MCF 10A (cell line): ENCODE data around the gene PHLPP1. TPM values are rescaled to one million over a fixed set of nuclear protein-coding genes. Genes with fewer than 3 reads are reported as not detected.

ENCODE experiments used
- BruUV-seq: library from RNA; stranded (reverse); fragments of 400-500 nt; replicated peaks from 2 replicates; lab custom pipeline; 2021; lab: Mats Ljungman, UMichigan
- CTCF ChIA-PET: fragments of 300-600 bp; sonication (Branson Sonifier 250); formaldehyde crosslinking; extraction: SDS; loops from one replicate; lab custom pipeline; 2021; ENCODE audit warnings: antibody characterized with exemption, inconsistent platforms; lab: Yijun Ruan, JAX
- POLR2A ChIA-PET: fragments of 300-600, 350-650 bp; sonication (Branson Sonifier 250); formaldehyde crosslinking; extraction: SDS; loops from one replicate; lab custom pipeline; 2020; ENCODE audit warnings: antibody characterized with exemption, inconsistent platforms; lab: Yijun Ruan, JAX
- DNase-seq: peaks from one replicate; pipeline ENCODE4 v3.0.0-alpha.2; 2018; ENCODE audit not compliant: unreplicated experiment
- H3K27ac Mint-ChIP-seq: one replicate; pipeline ENCODE4 v1.8.0; 2022; ENCODE audit warnings: mild to moderate bottlenecking, low read depth, mixed read lengths; ENCODE audit not compliant: unreplicated experiment
- H3K27me3 Mint-ChIP-seq: one replicate; pipeline ENCODE4 v1.8.0; 2022; ENCODE audit warnings: mixed read lengths; ENCODE audit not compliant: insufficient read depth, unreplicated experiment
- H3K36me3 Mint-ChIP-seq: one replicate; pipeline ENCODE4 v1.8.0; 2022; ENCODE audit warnings: mild to moderate bottlenecking, moderate library complexity, mixed read lengths; ENCODE audit not compliant: insufficient read depth, unreplicated experiment
- H3K4me1 Mint-ChIP-seq: one replicate; pipeline ENCODE4 v1.8.0; 2022; ENCODE audit warnings: mixed read lengths; ENCODE audit not compliant: insufficient read depth, unreplicated experiment
- H3K4me3 Mint-ChIP-seq: one replicate; pipeline ENCODE4 v1.8.0; 2022; ENCODE audit warnings: mild to moderate bottlenecking, moderate library complexity, mixed read lengths; ENCODE audit not compliant: unreplicated experiment
- H3K9me3 Mint-ChIP-seq: one replicate; pipeline ENCODE4 v1.8.0; 2022; ENCODE audit warnings: mixed read lengths; ENCODE audit not compliant: unreplicated experiment
- CTCF ChIP-seq: fragments of 200-600 bp; IDR thresholded peaks from one replicate; pipeline ENCODE4 v1.8.0; 2022; ENCODE audit warnings: antibody characterized with exemption, mild to moderate bottlenecking; ENCODE audit not compliant: unreplicated experiment
- intact Hi-C: fragments of 100-400 bp; cut with micrococcal nuclease; formaldehyde crosslinking; loops from 2 replicates; pipeline ENCODE4 v1.14.1; 2022
- total RNA-seq: library from RNA; stranded (reverse); gene quantifications from 2 replicates; pipeline ENCODE4 v1.2.3, GENCODE V29; 2022

The PHLPP1 gene
- total RNA-seq, 1 experiment from 2014 or later, result 13.1 TPM

GRCh38 chr18:62717925-62718800 lies 2.8 kb downstream of the PHLPP1 start:
- TSS peak; percentile 23 for BruUV-seq

DNA sequence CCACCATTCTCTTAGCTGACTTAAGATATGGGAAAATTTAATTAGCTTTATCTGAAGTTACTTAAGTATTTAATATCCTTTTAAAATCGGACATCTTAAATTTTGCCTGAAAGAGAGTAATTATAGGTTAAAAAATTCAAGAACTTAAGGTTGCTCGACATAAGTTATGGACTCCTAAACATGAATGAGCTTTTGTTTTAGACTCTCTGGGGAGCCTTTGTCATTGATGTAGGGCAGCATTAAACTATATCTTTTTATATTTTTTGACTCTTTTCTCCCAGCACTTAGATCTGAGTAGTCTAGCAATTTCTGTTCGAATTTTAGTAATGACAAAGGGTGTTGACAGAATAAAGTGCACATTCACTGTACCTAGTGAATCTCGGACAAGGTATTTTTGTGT lies 4.7 kb downstream of the PHLPP1 start:
- TF ChIP-seq CTCF, result no peak
- Mint-ChIP-seq H3K4me3 (no peak overlapping the region), H3K9me3 (no peaks in the 10 kb centered on the region), H3K4me1 (peaks cover 35% of the 10 kb centered on the region), H3K36me3 (no peaks in the 10 kb centered on the region), H3K27me3 (no peaks in the 10 kb centered on the region), H3K27ac (no peak overlapping the region)
- POLR2A ChIA-PET, result interaction anchor here (0.7 to 10.0 kb wide), 20 partner anchors 8 to 533 kb away, joined by 3 to 316 read pairs (median 4); partner anchors contain the start of genes PIGN and RELCH
- DNase-seq, result no peak
- intact Hi-C loops, result no loop called here
- BruUV-seq, result no TSS peak
- CTCF ChIA-PET, result interaction anchor here (0.8 to 1.4 kb wide), 8 partner anchors 16 to 263 kb away, joined by 3 to 10 read pairs (median 3); no protein-coding TSS in a partner anchor

More at GRCh38 chr18:62717925-62718800, 2.8 kb downstream of the PHLPP1 start:
- no peak for TF ChIP-seq CTCF
- H3K27ac Mint-ChIP-seq, result peak overlapping the region; percentile 25
- intact Hi-C loops, result loop anchor here (1.0 to 5.0 kb wide), 5 partner anchors 41 to 719 kb away; no protein-coding TSS in a partner anchor
- H3K36me3 Mint-ChIP-seq, result no peaks in the 10 kb centered on the region
- H3K9me3 Mint-ChIP-seq, result no peaks in the 10 kb centered on the region
- H3K27me3 Mint-ChIP-seq, result no peaks in the 10 kb centered on the region
- peaks cover 33% of the 10 kb centered on the region for H3K4me1 Mint-ChIP-seq
- DNase-seq, result peak; percentile 26
- ChIA-PET CTCF (interaction anchor here (0.8 to 4.4 kb wide), 6 partner anchors 40 to 719 kb away, joined by 3 to 31 read pairs (median 9); no protein-coding TSS in a partner anchor), POLR2A (interaction anchor here (0.5 to 10.0 kb wide), 24 partner anchors 10 to 1061 kb away, joined by 3 to 316 read pairs (median 4); partner anchors contain the start of gene ZCCHC2)
- H3K4me3 Mint-ChIP-seq, result peak overlapping the region; percentile 76

- DNase-seq, result no peak
- TF ChIP-seq CTCF, result no peak
- no peak overlapping the region for H3K4me3 Mint-ChIP-seq
- H3K36me3 Mint-ChIP-seq, result no peaks in the 10 kb centered on the region
- H3K27me3 Mint-ChIP-seq, result no peaks in the 10 kb centered on the region
- intact Hi-C loops, result no loop called here
- ChIA-PET CTCF (interaction anchor here (0.6 to 1.2 kb wide), 6 partner anchors 15 to 262 kb away, joined by 3 to 4 read pairs (median 3); no protein-coding TSS in a partner anchor), POLR2A (interaction anchor here (0.7 to 10.0 kb wide), 8 partner anchors 7 to 80 kb away, joined by 3 to 316 read pairs (median 9); no protein-coding TSS in a partner anchor)
- H3K27ac Mint-ChIP-seq, result no peak overlapping the region
- peaks cover 35% of the 10 kb centered on the region for H3K4me1 Mint-ChIP-seq
- H3K9me3 Mint-ChIP-seq, result no peaks in the 10 kb centered on the region
- no TSS peak for BruUV-seq
Observed at GRCh38 chr18:62720766-62721613, 5.6 kb downstream of the PHLPP1 start.
